HCT116 (cell line): ENCODE data around the gene ABLIM1. TPM values are rescaled to one million over a fixed set of nuclear protein-coding genes. Genes with fewer than 3 reads are reported as not detected.

Experiments
- ATAC-seq: fragments of 200-7000 bp; cut with Tn5 transposase; 2 replicates; pipeline ENCODE4 v1.9.1; 2020; ENCODE audit warnings: mild to moderate bottlenecking, moderate library complexity
- BruUV-seq: library from RNA; stranded (reverse); fragments of 400-500 nt; replicated peaks from 2 replicates; lab custom pipeline; 2021; lab: Mats Ljungman, UMichigan
- CTCF ChIA-PET: fragments of 300-600 bp; sonication (Branson Sonifier 250); formaldehyde crosslinking; loops from one replicate; lab custom pipeline; 2021; ENCODE audit warnings: antibody characterized with exemption; lab: Charles Lee
- POLR2A ChIA-PET: fragments of 300-600, 350-600 bp; sonication (Branson Sonifier 250); formaldehyde crosslinking; loops from one replicate; lab custom pipeline; 2021; ENCODE audit warnings: antibody characterized with exemption; lab: Charles Lee
- RAD21 ChIA-PET, 2 experiments: fragments of 300-600 bp; sonication (Branson Sonifier 250); formaldehyde crosslinking; loops; one replicate each; lab custom pipeline; 2023; ENCODE audit warnings: low total read pairs in 2 of 2; ENCODE audit not compliant: uncharacterized antibody in 2 of 2, unreplicated experiment in 2 of 2, low non-redundant PET in 1 of 2; lab: Charles Lee
- DNase-seq: peaks from one replicate; pipeline ENCODE4 v3.0.0-alpha.2; 2010; ENCODE audit warnings: low read depth, low spot score
- H2AFZ ChIP-seq: fragments of 200-600 bp; shearing (Covaris generic), sonication (generic); 2 replicates; pipeline ENCODE4 v1.6.1; 2017; ENCODE audit warnings: low read depth, mixed run types, mixed read lengths, antibody characterized with exemption, low read length; ENCODE audit not compliant: poor library complexity, severe bottlenecking
- H3K27ac ChIP-seq: 2 replicates; pipeline ENCODE4 v1.5.1; 2012; ENCODE audit warnings: low read depth, low read length
- H3K27me3 ChIP-seq: fragments of 200-600 bp; sonication (generic); 2 replicates; pipeline ENCODE4 v1.6.1; 2016; ENCODE audit warnings: mixed run types, low read length, mixed read lengths; ENCODE audit not compliant: insufficient read depth
- H3K36me3 ChIP-seq, 2 experiments: fragments of 200-500 bp in 1 of 2; fragments of 200-600 bp in 1 of 2; sonication (Bioruptor generic) in 1 of 2; sonication (generic) in 1 of 2; 2 replicates each; pipeline versions ENCODE4 v1.5.1 to v1.6.1; 2014 to 2016; ENCODE audit warnings: low read length in 2 of 2, inconsistent platforms in 1 of 2, mixed read lengths in 1 of 2, mixed run types in 1 of 2; ENCODE audit not compliant: insufficient read depth in 2 of 2, control insufficient read depth in 1 of 2
- H3K4me1 ChIP-seq, 2 experiments: fragments of 200-600 bp in 1 of 2; sonication (generic) in 1 of 2; 2 replicates each; pipeline versions ENCODE4 v1.5.1 to v1.6.1; 2012 to 2017; ENCODE audit warnings: low read length in 2 of 2, inconsistent platforms in 1 of 2, mild to moderate bottlenecking in 1 of 2, mixed read lengths in 1 of 2, mixed run types in 1 of 2, moderate library complexity in 1 of 2; ENCODE audit not compliant: insufficient read depth in 2 of 2, control insufficient read depth in 1 of 2
- H3K4me2 ChIP-seq: fragments of 200-600 bp; sonication (generic); 2 replicates; pipeline ENCODE4 v1.6.1; 2017; ENCODE audit warnings: mixed run types, low read length, mixed read lengths
- H3K4me3 ChIP-seq, 2 experiments: fragments of 200-600 bp in 1 of 2; sonication (generic) in 1 of 2; replicated peaks in 1 of 2; 2 replicates each; pipeline ENCODE4 v1.5.1; 2011 to 2016; ENCODE audit warnings: low read length in 2 of 2, control low read depth in 1 of 2, low read depth in 1 of 2, mild to moderate bottlenecking in 1 of 2, mixed read lengths in 1 of 2, mixed run types in 1 of 2
- H3K79me2 ChIP-seq: fragments of 200-600 bp; sonication (generic); 2 replicates; pipeline ENCODE4 v1.6.1; 2017; ENCODE audit warnings: mild to moderate bottlenecking, mixed run types, low read length, moderate library complexity, mixed read lengths; ENCODE audit not compliant: insufficient read depth
- H3K9ac ChIP-seq: fragments of 200-600 bp; sonication (generic); 2 replicates; pipeline ENCODE4 v1.6.1; 2016; ENCODE audit warnings: low read length, mixed read lengths
- H3K9me2 ChIP-seq: fragments of 200-600 bp; sonication (generic), shearing (Covaris generic); 2 replicates; pipeline ENCODE4 v1.6.1; 2017; ENCODE audit warnings: mixed run types, mild to moderate bottlenecking, moderate library complexity; ENCODE audit not compliant: insufficient read depth
- H3K9me3 ChIP-seq, 2 experiments: fragments of 200-500 bp in 1 of 2; fragments of 200-600 bp in 1 of 2; sonication (Bioruptor generic) in 1 of 2; sonication (generic) in 1 of 2; 2 replicates each; pipeline ENCODE4 v1.6.1; 2014 to 2017; ENCODE audit warnings: low read length in 2 of 2, mixed read lengths in 2 of 2, inconsistent platforms in 1 of 2, low read depth in 1 of 2, mild to moderate bottlenecking in 1 of 2, mixed run types in 1 of 2, moderate library complexity in 1 of 2; ENCODE audit not compliant: control insufficient read depth in 1 of 2, insufficient read depth in 1 of 2
- H4K20me1 ChIP-seq: fragments of 200-600 bp; sonication (generic), shearing (Covaris generic); 2 replicates; pipeline ENCODE4 v1.6.1; 2017; ENCODE audit warnings: mixed run types, mild to moderate bottlenecking, moderate library complexity; ENCODE audit not compliant: insufficient read depth
- CBX3 ChIP-seq: IDR thresholded peaks from 2 replicates; pipeline ENCODE4 v1.6.1; 2012; ENCODE audit warnings: low read depth
- CEBPB ChIP-seq: IDR thresholded peaks from 2 replicates; pipeline ENCODE4 v1.6.1; 2012; ENCODE audit warnings: low read depth
- EGR1 ChIP-seq: IDR thresholded peaks from 2 replicates; pipeline ENCODE4 v1.6.1; 2012; ENCODE audit warnings: low read depth
- ELF1 ChIP-seq: IDR thresholded peaks from 2 replicates; pipeline ENCODE4 v1.6.1; 2012; ENCODE audit warnings: low read depth, borderline replicate concordance
- EZH2 ChIP-seq: fragments of 200-600 bp; sonication (generic); IDR thresholded peaks from 2 replicates; pipeline ENCODE4 v1.6.1; 2017; ENCODE audit warnings: antibody characterized with exemption, mixed run types
- EZH2phosphoT487 ChIP-seq: fragments of 200-600 bp; IDR thresholded peaks from 2 replicates; pipeline ENCODE4 v1.6.1; 2018; ENCODE audit warnings: antibody characterized with exemption, borderline replicate concordance
- JUND ChIP-seq: IDR thresholded peaks from 2 replicates; pipeline ENCODE4 v1.6.1; 2012
- MAX ChIP-seq: IDR thresholded peaks from 2 replicates; pipeline ENCODE4 v1.6.1; 2012
- POLR2A ChIP-seq: IDR thresholded peaks from 2 replicates; pipeline ENCODE4 v1.7.0; 2011; ENCODE audit warnings: borderline replicate concordance; ENCODE audit not compliant: insufficient read depth, insufficient read length; ENCODE audit errors: extremely low read depth
- POLR2AphosphoS5 ChIP-seq: IDR thresholded peaks from 2 replicates; pipeline ENCODE4 v1.6.1; 2011; ENCODE audit warnings: mild to moderate bottlenecking, low read depth, low read length, moderate library complexity
- RAD21 ChIP-seq: IDR thresholded peaks from 2 replicates; pipeline ENCODE4 v1.6.1; 2012; ENCODE audit warnings: low read depth, mild to moderate bottlenecking
- SP1 ChIP-seq: IDR thresholded peaks from 2 replicates; pipeline ENCODE4 v1.6.1; 2012; ENCODE audit warnings: low read depth
- SRF ChIP-seq: IDR thresholded peaks from 2 replicates; pipeline ENCODE4 v1.6.1; 2012; ENCODE audit warnings: low read depth
- TCF7L2 ChIP-seq: IDR thresholded peaks from 2 replicates; pipeline ENCODE4 v1.7.0; 2011; ENCODE audit warnings: borderline replicate concordance, inconsistent platforms; ENCODE audit not compliant: insufficient read depth, insufficient read length; ENCODE audit errors: extremely low read depth
- YY1 ChIP-seq: IDR thresholded peaks from 2 replicates; pipeline ENCODE4 v1.6.1; 2011; ENCODE audit warnings: low read length, low read depth, moderate library complexity, mild to moderate bottlenecking; ENCODE audit not compliant: insufficient replicate concordance; ENCODE audit errors: extremely low read depth
- ZBTB33 ChIP-seq: IDR thresholded peaks from 2 replicates; pipeline ENCODE4 v1.6.1; 2011; ENCODE audit warnings: mild to moderate bottlenecking, low read length, moderate library complexity; ENCODE audit not compliant: insufficient replicate concordance; ENCODE audit errors: extremely low read depth
- ZFX ChIP-seq: fragments of 450-650 bp; IDR thresholded peaks from 2 replicates; pipeline ENCODE4 v1.6.1; 2017
- ZNF274 ChIP-seq: fragments of 200-500 bp; sonication (Bioruptor generic); IDR thresholded peaks from 2 replicates; pipeline ENCODE4 v1.6.1; 2014; ENCODE audit warnings: mild to moderate bottlenecking, low read depth, low read length, inconsistent platforms
- intact Hi-C: fragments of 100-400 bp; cut with micrococcal nuclease; formaldehyde crosslinking; loops from 2 replicates; pipeline ENCODE4 v1.10.0; 2022
- total RNA-seq: library from RNA; stranded (reverse); gene quantifications from one replicate; pipeline ENCODE4 v1.2.1, GENCODE V29; 2021; ENCODE audit not compliant: unreplicated experiment
- TF ChIP-seq, protein P1 (sequence below): IDR thresholded peaks from 2 replicates; pipeline ENCODE4 v1.6.1; 2012; ENCODE audit warnings: low read depth
- TF ChIP-seq, protein P2 (sequence below), 3 experiments: fragments of 200-600 bp in 1 of 3; sonication (generic) in 1 of 3; IDR thresholded peaks in 2 of 3; conservative IDR thresholded peaks in 1 of 3; 2 replicates each; pipeline ENCODE4 v1.5.1; 2012 to 2017; ENCODE audit warnings: low read depth in 2 of 3, low read length in 2 of 3, antibody characterized with exemption in 1 of 3, borderline replicate concordance in 1 of 3, control low read depth in 1 of 3, mild to moderate bottlenecking in 1 of 3, mixed read lengths in 1 of 3, mixed run types in 1 of 3, moderate library complexity in 1 of 3; ENCODE audit not compliant: insufficient read depth in 1 of 3

ABLIM1 gene
- total RNA-seq, 1 experiment from 2014 or later, result 96.2 TPM

GRCh38 chr10:114534571-114534981 lies 123.5 kb downstream of the ABLIM1 start:
- ATAC-seq, result no peak

More at GRCh38 chr10:114534571-114534981, 123.5 kb downstream of the ABLIM1 start:
- Histone ChIP-seq H3K4me1 (peaks cover 0 to 4% of the 10 kb centered on the region in 2 experiments; a peak in 1 of 4 replicates), H3K79me2 (no peaks in the 10 kb centered on the region), H3K9ac (no peak overlapping the region), H3K36me3 (no peaks in the 10 kb centered on the region), H3K9me2 (no peaks in the 10 kb centered on the region), H3K27ac (no peak overlapping the region), H3K27me3 (no peaks in the 10 kb centered on the region), H4K20me1 (no peaks in the 10 kb centered on the region), H3K4me3 (no peak overlapping the region), H2AFZ (no peak overlapping the region), H3K4me2 (no peak overlapping the region), H3K9me3 (no peaks in the 10 kb centered on the region)
- BruUV-seq, result no TSS peak
- intact Hi-C loops, result no loop called here
- TF ChIP-seq, protein P1, sequence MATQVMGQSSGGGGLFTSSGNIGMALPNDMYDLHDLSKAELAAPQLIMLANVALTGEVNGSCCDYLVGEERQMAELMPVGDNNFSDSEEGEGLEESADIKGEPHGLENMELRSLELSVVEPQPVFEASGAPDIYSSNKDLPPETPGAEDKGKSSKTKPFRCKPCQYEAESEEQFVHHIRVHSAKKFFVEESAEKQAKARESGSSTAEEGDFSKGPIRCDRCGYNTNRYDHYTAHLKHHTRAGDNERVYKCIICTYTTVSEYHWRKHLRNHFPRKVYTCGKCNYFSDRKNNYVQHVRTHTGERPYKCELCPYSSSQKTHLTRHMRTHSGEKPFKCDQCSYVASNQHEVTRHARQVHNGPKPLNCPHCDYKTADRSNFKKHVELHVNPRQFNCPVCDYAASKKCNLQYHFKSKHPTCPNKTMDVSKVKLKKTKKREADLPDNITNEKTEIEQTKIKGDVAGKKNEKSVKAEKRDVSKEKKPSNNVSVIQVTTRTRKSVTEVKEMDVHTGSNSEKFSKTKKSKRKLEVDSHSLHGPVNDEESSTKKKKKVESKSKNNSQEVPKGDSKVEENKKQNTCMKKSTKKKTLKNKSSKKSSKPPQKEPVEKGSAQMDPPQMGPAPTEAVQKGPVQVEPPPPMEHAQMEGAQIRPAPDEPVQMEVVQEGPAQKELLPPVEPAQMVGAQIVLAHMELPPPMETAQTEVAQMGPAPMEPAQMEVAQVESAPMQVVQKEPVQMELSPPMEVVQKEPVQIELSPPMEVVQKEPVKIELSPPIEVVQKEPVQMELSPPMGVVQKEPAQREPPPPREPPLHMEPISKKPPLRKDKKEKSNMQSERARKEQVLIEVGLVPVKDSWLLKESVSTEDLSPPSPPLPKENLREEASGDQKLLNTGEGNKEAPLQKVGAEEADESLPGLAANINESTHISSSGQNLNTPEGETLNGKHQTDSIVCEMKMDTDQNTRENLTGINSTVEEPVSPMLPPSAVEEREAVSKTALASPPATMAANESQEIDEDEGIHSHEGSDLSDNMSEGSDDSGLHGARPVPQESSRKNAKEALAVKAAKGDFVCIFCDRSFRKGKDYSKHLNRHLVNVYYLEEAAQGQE, result no peak
- TF ChIP-seq ZBTB33 (no peak), SP1 (no peak), EGR1 (no peak), YY1 (no peak), POLR2AphosphoS5 (no peak), CEBPB (no peak), SRF (no peak), CBX3 (no peak), POLR2A (no peak), ZFX (no peak), MAX (no peak), JUND (no peak), EZH2 (no peak), TCF7L2 (no peak), RAD21 (no peak), ZNF274 (no peak), EZH2phosphoT487 (no peak), ELF1 (no peak)
- TF ChIP-seq, protein P2, sequence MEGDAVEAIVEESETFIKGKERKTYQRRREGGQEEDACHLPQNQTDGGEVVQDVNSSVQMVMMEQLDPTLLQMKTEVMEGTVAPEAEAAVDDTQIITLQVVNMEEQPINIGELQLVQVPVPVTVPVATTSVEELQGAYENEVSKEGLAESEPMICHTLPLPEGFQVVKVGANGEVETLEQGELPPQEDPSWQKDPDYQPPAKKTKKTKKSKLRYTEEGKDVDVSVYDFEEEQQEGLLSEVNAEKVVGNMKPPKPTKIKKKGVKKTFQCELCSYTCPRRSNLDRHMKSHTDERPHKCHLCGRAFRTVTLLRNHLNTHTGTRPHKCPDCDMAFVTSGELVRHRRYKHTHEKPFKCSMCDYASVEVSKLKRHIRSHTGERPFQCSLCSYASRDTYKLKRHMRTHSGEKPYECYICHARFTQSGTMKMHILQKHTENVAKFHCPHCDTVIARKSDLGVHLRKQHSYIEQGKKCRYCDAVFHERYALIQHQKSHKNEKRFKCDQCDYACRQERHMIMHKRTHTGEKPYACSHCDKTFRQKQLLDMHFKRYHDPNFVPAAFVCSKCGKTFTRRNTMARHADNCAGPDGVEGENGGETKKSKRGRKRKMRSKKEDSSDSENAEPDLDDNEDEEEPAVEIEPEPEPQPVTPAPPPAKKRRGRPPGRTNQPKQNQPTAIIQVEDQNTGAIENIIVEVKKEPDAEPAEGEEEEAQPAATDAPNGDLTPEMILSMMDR (IDR thresholded peaks at IDR 0.05 in 2 of 3, conservative IDR thresholded peaks at IDR 0.05 in 1 of 3; ENCODE audit: borderline replicate concordance in 1 of 3, insufficient read depth in 1 of 3, low read depth in 2 of 3, low read length in 2 of 3), result no peak
- DNase-seq, result no peak
- POLR2A ChIA-PET, result no interaction called here
- CTCF ChIA-PET, result no interaction called here
- RAD21 ChIA-PET, result no interaction called here
